Type B pancreatic cell (in vitro differentiated cells): ENCODE results near the gene GPATCH11. TPM values are rescaled to one million over a fixed set of nuclear protein-coding genes. Genes with fewer than 3 reads are reported as not detected.

Experiments used
- DNase-seq: peaks from one replicate; pipeline ENCODE4 v3.0.0; 2021; ENCODE audit warnings: mixed read lengths; ENCODE audit not compliant: unreplicated experiment; ENCODE audit errors: extremely low spot score
- H3K27ac Mint-ChIP-seq: 2 replicates; pipeline ENCODE4 v1.8.0; 2021; ENCODE audit warnings: mild to moderate bottlenecking, mixed read lengths
- H3K27me3 Mint-ChIP-seq: 2 replicates; pipeline ENCODE4 v1.8.0; 2021; ENCODE audit warnings: mixed read lengths
- H3K36me3 Mint-ChIP-seq: 2 replicates; pipeline ENCODE4 v1.8.0; 2021; ENCODE audit warnings: mixed read lengths
- H3K4me1 Mint-ChIP-seq: one replicate; pipeline ENCODE4 v1.8.0; 2021; ENCODE audit warnings: mixed read lengths; ENCODE audit not compliant: unreplicated experiment
- H3K4me3 Mint-ChIP-seq: 2 replicates; pipeline ENCODE4 v1.8.0; 2021; ENCODE audit warnings: mild to moderate bottlenecking, mixed read lengths
- H3K9me3 Mint-ChIP-seq: 2 replicates; pipeline ENCODE4 v1.8.0; 2021; ENCODE audit warnings: mixed read lengths
- long read RNA-seq: library from polyadenylated mRNA; unstranded; transcript quantifications from one replicate; pipeline ENCODE4 v2.0.0, GENCODE V29; 2020
- total RNA-seq: library from RNA; stranded (reverse); gene quantifications from 2 replicates; pipeline ENCODE4 v1.2.1, GENCODE V29; 2021; ENCODE audit warnings: low replicate concordance
- TF ChIP-seq, protein P1 (sequence below): fragments of 200-600 bp; sonication (generic); conservative IDR thresholded peaks from 2 replicates; pipeline ENCODE4 v1.5.0; 2021; ENCODE audit warnings: antibody characterized with exemption, mild to moderate bottlenecking

The GPATCH11 gene
- 4.8 and 7.8 TPM in 2 replicates for total RNA-seq
- long read RNA-seq, partial matches to known transcripts = 0 of 3 reads
- long read RNA-seq, other reads (novel, unspliced or antisense) = 3 of 3 reads

DNA sequence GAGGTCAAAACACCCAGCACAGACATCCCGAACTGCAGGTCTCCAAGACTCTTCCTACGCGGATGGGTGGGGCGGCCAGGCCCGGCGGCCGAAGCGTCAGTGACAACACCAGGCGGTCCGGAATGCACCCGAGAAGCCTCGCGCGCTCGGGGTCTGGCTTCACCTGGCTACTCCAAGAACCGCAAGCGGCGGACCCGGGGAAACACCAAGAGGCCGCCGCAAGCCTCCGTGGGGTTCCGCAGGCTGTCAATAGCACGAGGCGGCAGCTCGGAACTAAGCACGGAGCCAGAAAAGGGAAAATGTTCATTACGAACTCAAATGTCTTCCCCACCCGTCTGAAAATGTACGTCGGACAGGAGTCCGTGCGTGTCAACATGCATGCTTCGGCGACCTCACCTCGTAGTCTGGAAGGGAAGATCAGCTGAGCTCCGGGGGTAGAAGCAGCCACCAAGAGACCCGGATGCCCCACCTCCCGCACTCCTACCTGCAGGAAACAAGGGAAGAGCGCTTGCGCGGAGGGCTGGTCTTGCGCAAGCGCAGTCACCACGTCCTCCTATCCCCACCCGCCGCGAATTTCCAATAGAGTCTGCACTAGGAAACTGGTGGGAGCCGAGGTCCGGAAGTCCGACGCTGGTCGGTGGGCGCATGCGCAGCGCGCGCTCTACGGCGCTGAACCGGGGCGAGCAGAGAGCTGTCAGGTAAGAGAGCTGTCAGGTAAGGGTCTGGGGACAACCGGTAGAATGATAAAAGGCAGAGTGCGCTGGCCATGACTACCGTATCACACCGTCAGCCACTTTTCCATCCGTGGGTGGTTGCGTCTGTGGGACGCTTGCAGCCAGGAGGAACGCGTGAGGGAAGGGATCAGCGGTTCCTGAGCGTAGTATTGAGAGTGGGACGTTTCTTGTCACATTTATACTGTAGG, at the start of gene GPATCH11, which contains the start of gene HEATR5B:
Gene GPATCH11, plus strand, starts transcription at position 646 of the 922 bp plus-strand sequence. CDS start 3,864 bp downstream, outside the sequence.
Gene HEATR5B, minus strand, starts transcription at position 500 of the 922 bp plus-strand sequence. CDS start 958 bp downstream, outside the sequence.
- H3K27me3 Mint-ChIP-seq = no peaks in the 10 kb centered on the region

GRCh38 chr2:37037771-37038170, 46.5 kb upstream of the GPATCH11 start:
- Mint-ChIP-seq H3K27me3 (no peaks in the 10 kb centered on the region), H3K4me1 (no peaks in the 10 kb centered on the region), H3K36me3 (peaks cover 7% of the 10 kb centered on the region), H3K9me3 (no peaks in the 10 kb centered on the region), H3K4me3 (no peak overlapping the region), H3K27ac (no peak overlapping the region)
- TF ChIP-seq, protein P1, sequence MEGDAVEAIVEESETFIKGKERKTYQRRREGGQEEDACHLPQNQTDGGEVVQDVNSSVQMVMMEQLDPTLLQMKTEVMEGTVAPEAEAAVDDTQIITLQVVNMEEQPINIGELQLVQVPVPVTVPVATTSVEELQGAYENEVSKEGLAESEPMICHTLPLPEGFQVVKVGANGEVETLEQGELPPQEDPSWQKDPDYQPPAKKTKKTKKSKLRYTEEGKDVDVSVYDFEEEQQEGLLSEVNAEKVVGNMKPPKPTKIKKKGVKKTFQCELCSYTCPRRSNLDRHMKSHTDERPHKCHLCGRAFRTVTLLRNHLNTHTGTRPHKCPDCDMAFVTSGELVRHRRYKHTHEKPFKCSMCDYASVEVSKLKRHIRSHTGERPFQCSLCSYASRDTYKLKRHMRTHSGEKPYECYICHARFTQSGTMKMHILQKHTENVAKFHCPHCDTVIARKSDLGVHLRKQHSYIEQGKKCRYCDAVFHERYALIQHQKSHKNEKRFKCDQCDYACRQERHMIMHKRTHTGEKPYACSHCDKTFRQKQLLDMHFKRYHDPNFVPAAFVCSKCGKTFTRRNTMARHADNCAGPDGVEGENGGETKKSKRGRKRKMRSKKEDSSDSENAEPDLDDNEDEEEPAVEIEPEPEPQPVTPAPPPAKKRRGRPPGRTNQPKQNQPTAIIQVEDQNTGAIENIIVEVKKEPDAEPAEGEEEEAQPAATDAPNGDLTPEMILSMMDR = no peak
- no peak for DNase-seq

More for the DNA sequence above, at the start of gene GPATCH11, which contains the start of gene HEATR5B:
- DNase-seq = peak; percentile 96
- TF ChIP-seq, protein P1 = no peak
- Mint-ChIP-seq H3K4me3 (no peak within 1 kb of the TSS), H3K27ac (no peak within 1 kb of the TSS), H3K9me3 (no peaks in the 10 kb centered on the region), H3K4me1 (peaks cover 8% of the 10 kb centered on the region), H3K36me3 (peaks cover 22% of the 10 kb centered on the region)

GRCh38 chr2:37039580-37039979, 44.7 kb upstream of the GPATCH11 start:
- Mint-ChIP-seq H3K4me1 (no peaks in the 10 kb centered on the region), H3K4me3 (no peak overlapping the region), H3K27ac (no peak overlapping the region)

GRCh38 chr2:37052600-37053332, 31.6 kb upstream of the GPATCH11 start:
- no peaks in the 10 kb centered on the region for H3K4me1 Mint-ChIP-seq
- H3K27ac Mint-ChIP-seq = no peak overlapping the region
- TF ChIP-seq, protein P1 = no peak
- DNase-seq = no peak
- peaks cover 22% of the 10 kb centered on the region for H3K36me3 Mint-ChIP-seq
- no peaks in the 10 kb centered on the region for H3K27me3 Mint-ChIP-seq
- no peak overlapping the region for H3K4me3 Mint-ChIP-seq
- H3K9me3 Mint-ChIP-seq = no peaks in the 10 kb centered on the region

More at GRCh38 chr2:37039580-37039979, 44.7 kb upstream of the GPATCH11 start:
- Mint-ChIP-seq H3K27me3 (no peaks in the 10 kb centered on the region), H3K9me3 (no peaks in the 10 kb centered on the region), H3K36me3 (peaks cover 9% of the 10 kb centered on the region)
- TF ChIP-seq, protein P1 = no peak
- DNase-seq = no peak

- no peaks in the 10 kb centered on the region for H3K4me1 Mint-ChIP-seq
- H3K27me3 Mint-ChIP-seq = no peaks in the 10 kb centered on the region
- H3K9me3 Mint-ChIP-seq = no peaks in the 10 kb centered on the region
- no peak for DNase-seq
- no peak overlapping the region for H3K4me3 Mint-ChIP-seq
- TF ChIP-seq, protein P1 = no peak
- H3K36me3 Mint-ChIP-seq = peaks cover 11% of the 10 kb centered on the region
- no peak overlapping the region for H3K27ac Mint-ChIP-seq
Measured at GRCh38 chr2:37059841-37060240, 24.5 kb upstream of the GPATCH11 start.
